ENCODE measurements around the gene ENTPD2. TPM values are rescaled to one million over a fixed set of nuclear protein-coding genes. Genes with fewer than 3 reads are reported as not detected.

Gene ENTPD2
- total RNA-seq, 1 experiment from 2014 or later, result 4.0 TPM

DNA sequence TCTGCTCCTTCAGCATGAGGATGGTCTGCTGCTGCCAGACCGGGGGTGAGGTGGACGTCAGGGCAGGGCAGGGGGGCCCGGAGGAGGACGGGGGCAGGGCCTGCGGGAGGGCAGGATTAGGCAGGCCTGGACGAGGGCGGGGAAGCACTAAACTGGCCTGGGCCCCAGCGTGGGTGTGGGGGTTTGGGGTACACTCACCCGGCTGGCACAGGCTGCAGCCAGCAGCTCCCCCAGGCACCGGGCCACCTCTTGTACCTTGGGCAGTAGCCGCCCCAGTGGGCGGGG lies 11.0 kb upstream of the ENTPD2 start:
- DNase-seq, result no peak
- H3K9ac ChIP-seq (ENCODE audit: extremely low read depth, insufficient read length, low read length), result no peak overlapping the region

More for the DNA sequence above, 11.0 kb upstream of the ENTPD2 start:
- Mint-ChIP-seq H3K4me3 (no peak overlapping the region), H3K9me3 (no peaks in the 10 kb centered on the region), H3K27ac (no peak overlapping the region), H3K4me1 (peaks cover 8 to 17% of the 10 kb centered on the region in 2 experiments), H3K27me3 (ENCODE audit: low read depth) (peaks cover 2% of the 10 kb centered on the region; the same call in 1 of the 2 replicates), H3K36me3 (ENCODE audit: insufficient read depth in 1 of 3, low read depth in 3 of 3) (peaks cover 0 to 5% (median 4%) of the 10 kb centered on the region in 3 experiments; a peak in 4 of 7 replicates)
- H3K23ac ChIP-seq (ENCODE audit: insufficient read length, low read depth, low read length), result no peak overlapping the region
- no peak overlapping the region for H3K4me2 ChIP-seq (ENCODE audit: insufficient read depth, insufficient read length, low read length)
- no peak overlapping the region for H4K5ac ChIP-seq (ENCODE audit: insufficient read length, low read depth, low read length)
- no peak overlapping the region for H3K18ac ChIP-seq (ENCODE audit: insufficient read length, low read depth, low read length)
- H3K4ac ChIP-seq (ENCODE audit: low read depth, low read length), result no peak overlapping the region
- peaks cover 4% of the 10 kb centered on the region for H4K20me1 ChIP-seq (ENCODE audit: control insufficient read depth, insufficient read depth, insufficient read length)
- no CpG with 5 or more reads among the region's 12 CpGs for WGBS (ENCODE audit: extremely low coverage, insufficient read length, low lambda C conversion rate)
- H2AK5ac ChIP-seq (ENCODE audit: insufficient read length, low read length), result no peak overlapping the region
- H3K27ac ChIP-seq (ENCODE audit: insufficient read length, low read depth, low read length), result no peak overlapping the region
- no peak overlapping the region for H2BK120ac ChIP-seq (ENCODE audit: low read depth, low read length, poor library complexity, severe bottlenecking)
- H3K27me3 ChIP-seq (ENCODE audit: insufficient read depth, low read length), result no peaks in the 10 kb centered on the region
- H2BK20ac ChIP-seq (ENCODE audit: low read depth, low read length, poor library complexity, severe bottlenecking), result no peak overlapping the region
- no peaks in the 10 kb centered on the region for H3K23me2 ChIP-seq (ENCODE audit: insufficient read length, low read depth, low read length, poor library complexity, severe bottlenecking)
- no peak overlapping the region for H4K91ac ChIP-seq (ENCODE audit: insufficient read length, low read depth, low read length)
- H3K4me1 ChIP-seq (ENCODE audit: insufficient read depth, low read length), result no peaks in the 10 kb centered on the region
- no peaks in the 10 kb centered on the region for H3K79me1 ChIP-seq (ENCODE audit: insufficient read depth, low read depth, low read length, poor library complexity, severe bottlenecking)
- H4K8ac ChIP-seq (replicated peaks; ENCODE audit: insufficient read length, low read depth, low read length), result no peak overlapping the region
- H2BK15ac ChIP-seq (ENCODE audit: low read depth, low read length), result no peak overlapping the region
- no peak overlapping the region for H2BK12ac ChIP-seq (ENCODE audit: insufficient read length, low read depth, low read length)
- H2AFZ ChIP-seq (ENCODE audit: low read length), result no peak overlapping the region
- TF ChIP-seq, protein P1, sequence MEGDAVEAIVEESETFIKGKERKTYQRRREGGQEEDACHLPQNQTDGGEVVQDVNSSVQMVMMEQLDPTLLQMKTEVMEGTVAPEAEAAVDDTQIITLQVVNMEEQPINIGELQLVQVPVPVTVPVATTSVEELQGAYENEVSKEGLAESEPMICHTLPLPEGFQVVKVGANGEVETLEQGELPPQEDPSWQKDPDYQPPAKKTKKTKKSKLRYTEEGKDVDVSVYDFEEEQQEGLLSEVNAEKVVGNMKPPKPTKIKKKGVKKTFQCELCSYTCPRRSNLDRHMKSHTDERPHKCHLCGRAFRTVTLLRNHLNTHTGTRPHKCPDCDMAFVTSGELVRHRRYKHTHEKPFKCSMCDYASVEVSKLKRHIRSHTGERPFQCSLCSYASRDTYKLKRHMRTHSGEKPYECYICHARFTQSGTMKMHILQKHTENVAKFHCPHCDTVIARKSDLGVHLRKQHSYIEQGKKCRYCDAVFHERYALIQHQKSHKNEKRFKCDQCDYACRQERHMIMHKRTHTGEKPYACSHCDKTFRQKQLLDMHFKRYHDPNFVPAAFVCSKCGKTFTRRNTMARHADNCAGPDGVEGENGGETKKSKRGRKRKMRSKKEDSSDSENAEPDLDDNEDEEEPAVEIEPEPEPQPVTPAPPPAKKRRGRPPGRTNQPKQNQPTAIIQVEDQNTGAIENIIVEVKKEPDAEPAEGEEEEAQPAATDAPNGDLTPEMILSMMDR (conservative IDR thresholded peaks at IDR 0.05), result no peak
- H3K56ac ChIP-seq (ENCODE audit: insufficient read length, low read depth, low read length), result no peak overlapping the region
- no peaks in the 10 kb centered on the region for H3K9me3 ChIP-seq (ENCODE audit: control insufficient read depth, low read depth, low read length)
- H3T11ph ChIP-seq (ENCODE audit: low read length), result no peak overlapping the region
- no peak overlapping the region for H2BK5ac ChIP-seq (ENCODE audit: insufficient read length, low read length)
- H3K14ac ChIP-seq (ENCODE audit: insufficient read depth, low read length), result no peak overlapping the region
- no peaks in the 10 kb centered on the region for H3K79me2 ChIP-seq (ENCODE audit: insufficient read depth, low read length)

All from H9 (cell line).